K562 (cell line): ENCODE results near the gene GRB10. TPM values are rescaled to one million over a fixed set of nuclear protein-coding genes. Genes with fewer than 3 reads are reported as not detected.

Experiments used
- ATAC-seq: fragments of 200-7000 bp; cut with Tn5 transposase; 3 replicates; pipeline ENCODE4 v1.9.1; 2020; ENCODE audit warnings: moderate library complexity
- BruUV-seq: library from RNA; stranded (reverse); fragments of 400-500 nt; replicated peaks from 2 replicates; lab custom pipeline; 2021; lab: Mats Ljungman, UMichigan
- CTCF ChIA-PET: fragments of 300-600 bp; formaldehyde crosslinking; extraction: SDS; loops from one replicate; lab custom pipeline; 2021; ENCODE audit warnings: low intra/inter-chr PET ratio; lab: Yijun Ruan, JAX
- POLR2A ChIA-PET: fragments of 300-600, 350-650 bp; sonication (Branson Sonifier 250); formaldehyde crosslinking; extraction: SDS; loops from one replicate; lab custom pipeline; 2021; ENCODE audit warnings: antibody characterized with exemption, inconsistent platforms; lab: Yijun Ruan, JAX
- DNase-seq, 4 experiments: peaks; one replicate each; pipeline versions ENCODE4 v3.0.0 to v3.0.0-alpha.2; 2011 to 2018; ENCODE audit warnings: low spot score in 3 of 4, mixed read lengths in 3 of 4; ENCODE audit errors: extremely low read depth in 1 of 4
- FAIRE-seq: peaks from 2 replicates; lab custom pipeline; 2011; peaks lifted over from hg19 to GRCh38; lab: Jason Lieb, UNC
- H2AFZ ChIP-seq: 2 replicates; pipeline ENCODE4 v1.6.0; 2011; ENCODE audit warnings: low read depth, low read length, control low read depth, inconsistent platforms
- H3K27ac ChIP-seq: fragments of 200-600 bp; 3 replicates; pipeline ENCODE4 v1.8.0; 2011; ENCODE audit warnings: low read depth, mild to moderate bottlenecking, control low read depth, inconsistent platforms, low read length, moderate library complexity, mixed read lengths; ENCODE audit errors: extremely low read depth
- H3K27me3 ChIP-seq, 2 experiments: fragments of 300-600 bp in 1 of 2; 2 replicates in 1 of 2; 3 replicates in 1 of 2; pipeline versions ENCODE4 v1.6.0 to v1.8.0; 2011; ENCODE audit warnings: inconsistent platforms in 2 of 2, low read length in 2 of 2, mild to moderate bottlenecking in 1 of 2, mixed read lengths in 1 of 2, moderate library complexity in 1 of 2; ENCODE audit not compliant: control insufficient read depth in 2 of 2, insufficient read depth in 2 of 2
- H3K36me3 ChIP-seq: fragments of 300-600 bp; 3 replicates; pipeline ENCODE4 v1.8.0; 2011; ENCODE audit warnings: mild to moderate bottlenecking, low read length, inconsistent platforms; ENCODE audit not compliant: control insufficient read depth, insufficient read depth
- H3K4me1 ChIP-seq, 2 experiments: fragments of 200-600 bp in 1 of 2; replicated peaks in 1 of 2; 2 replicates in 1 of 2; 3 replicates in 1 of 2; pipeline versions ENCODE4 v1.5.1 to v1.8.0; 2011; ENCODE audit warnings: inconsistent platforms in 2 of 2, low read length in 2 of 2, mild to moderate bottlenecking in 1 of 2, mixed read lengths in 1 of 2, moderate library complexity in 1 of 2; ENCODE audit not compliant: control insufficient read depth in 2 of 2, insufficient read depth in 2 of 2
- H3K4me2 ChIP-seq: 2 replicates; pipeline ENCODE4 v1.6.1; 2011; ENCODE audit warnings: low read length, control low read depth, inconsistent platforms, mixed read lengths; ENCODE audit not compliant: insufficient read depth
- H3K4me3 ChIP-seq: fragments of 200-600 bp; sonication (generic), shearing (Covaris generic); 2 replicates; pipeline ENCODE4 v1.5.1; 2016; ENCODE audit warnings: control low read depth, inconsistent platforms
- H3K79me2 ChIP-seq: fragments of 200-600 bp; 3 replicates; pipeline ENCODE4 v1.8.0; 2011; ENCODE audit warnings: low read length, inconsistent platforms; ENCODE audit not compliant: control insufficient read depth, insufficient read depth
- H3K9ac ChIP-seq, 2 experiments: 2 replicates each; pipeline versions ENCODE4 v1.6.0 to v1.6.1; 2011; ENCODE audit warnings: low read depth in 2 of 2, low read length in 2 of 2, control low read depth in 1 of 2, inconsistent platforms in 1 of 2, mild to moderate bottlenecking in 1 of 2, mixed read lengths in 1 of 2; ENCODE audit not compliant: insufficient read depth in 1 of 2
- H3K9me1 ChIP-seq: one replicate; pipeline ENCODE4 v1.6.0; 2011; ENCODE audit warnings: inconsistent platforms, mild to moderate bottlenecking, low read length, moderate library complexity; ENCODE audit not compliant: control insufficient read depth, insufficient read depth
- H3K9me3 ChIP-seq: replicated peaks from 2 replicates; pipeline ENCODE4 v1.5.1; 2011; ENCODE audit warnings: low read depth, low read length, inconsistent platforms; ENCODE audit not compliant: control insufficient read depth, insufficient read depth
- H4K20me1 ChIP-seq: replicated peaks from 2 replicates; pipeline ENCODE4 v1.6.1; 2011; ENCODE audit warnings: low read length, inconsistent platforms, mixed read lengths; ENCODE audit not compliant: control insufficient read depth, insufficient read depth
- CBX1 ChIP-seq: sonication (generic); IDR thresholded peaks from 2 replicates; pipeline ENCODE4 v1.6.1; 2016; ENCODE audit warnings: antibody characterized with exemption, low read depth, mild to moderate bottlenecking
- E2F8 ChIP-seq: fragments of 450-650 bp; IDR thresholded peaks from 2 replicates; pipeline ENCODE4 v1.7.1; 2018; ENCODE audit warnings: mild to moderate bottlenecking, low read depth; ENCODE audit not compliant: partially characterized antibody
- POLR2AphosphoS5 ChIP-seq: IDR thresholded peaks from 2 replicates; pipeline ENCODE4 v1.6.1; 2011; ENCODE audit warnings: mild to moderate bottlenecking, low read depth, low read length, moderate library complexity; ENCODE audit not compliant: control insufficient read depth, insufficient read depth
- POLR2G ChIP-seq: fragments of 200-400 bp; formaldehyde crosslinking; IDR thresholded peaks from 2 replicates; pipeline ENCODE4 v1.6.1; 2017; ENCODE audit warnings: low read depth, mild to moderate bottlenecking, antibody characterized with exemption, low read length, moderate library complexity
- SMC3 ChIP-seq: conservative IDR thresholded peaks from 2 replicates; pipeline ENCODE4 v1.6.1; 2011; ENCODE audit warnings: low read depth, low read length, improper control_type of control experiment; ENCODE audit not compliant: insufficient read depth
- ZBTB33 ChIP-seq: sonication (generic); formaldehyde crosslinking; IDR thresholded peaks from 2 replicates; pipeline ENCODE4 v1.8.1; 2023; ENCODE audit warnings: mild to moderate bottlenecking, missing genetic modification reagents
- WGBS: fragments of 100-300 bp; shearing (Covaris generic); methylation state at CpG from one replicate; pipeline ENCODE4 v1.1.6; 2016; ENCODE audit warnings: low coverage, mixed read lengths; ENCODE audit not compliant: insufficient coverage; ENCODE audit errors: missing lambda C conversion rate; 5-methylcytosine and 5-hydroxymethylcytosine counted together
- in situ Hi-C: fragments of 300-500 bp; cut with MboI; formaldehyde crosslinking; loops from 4 replicates; pipeline ENCODE4 v1.15.0; 2018; ENCODE audit warnings: inconsistent platforms, mixed read lengths
- intact Hi-C: fragments of 100-400 bp; cut with micrococcal nuclease; formaldehyde crosslinking; loops from 2 replicates; pipeline ENCODE4 v1.14.2; 2022
- polyA plus RNA-seq, 8 experiments: library from polyadenylated mRNA; depleted of rRNA in 4 of 8; stranded (reverse) in 5 of 8; unstranded in 3 of 8; fragments of >200 nt; fragmentation: Nextera tagmentation in 2 of 8; fragmentation: Illumina TruSeq in 1 of 8; extraction: Ambion mirVana in 2 of 8; extraction: Trizol in 1 of 8; gene quantifications; 2 replicates each; pipeline versions ENCODE4 v1.2.1 to v1.2.3, GENCODE V29; 2011 to 2014; ENCODE audit warnings: inconsistent platforms in 1 of 8, missing spikeins in 1 of 8
- total RNA-seq, 7 experiments: library from RNA; depleted of rRNA in 6 of 7; stranded (reverse); fragments of >200 nt in 6 of 7; fragmentation: Illumina TruSeq in 2 of 7; extraction: Trizol in 2 of 7; gene quantifications; 2 replicates each; pipeline versions ENCODE4 v1.2.1 to v1.2.3, GENCODE V29; 2011 to 2021; ENCODE audit warnings: low replicate concordance in 1 of 7

GRB10 gene
- total and polyA plus RNA-seq, 9 of the 15 experiments (the other 6 are each of a cell fraction or from before 2014, with no cell fraction given): 8.9 to 88.5 (median 40.7) TPM

GRCh38 chr7:50591098-50591479 is 191.6 kb downstream of the GRB10 start:
- FAIRE-seq (no peak), DNase-seq (no peak), ATAC-seq (peak; percentile 28)
- TF ChIP-seq POLR2AphosphoS5 (peak; percentile 23; the same call in 1 of the 2 replicates), POLR2G (0 out of 2 replicates have a peak, but pooled peaks have one; percentile 6), CBX1 (no peak)
- no peaks in the 10 kb centered on the region; a peak in 2 of 5 replicates for H3K27me3 ChIP-seq
- H3K9me1 ChIP-seq: no peaks in the 10 kb centered on the region
- WGBS: 78% methylated on average over 5 of the region's 5 CpGs
- H4K20me1 ChIP-seq: no peaks in the 10 kb centered on the region; the same call in 1 of the 2 replicates
- H3K9ac ChIP-seq: no peak overlapping the region
- H2AFZ ChIP-seq: no peak overlapping the region
- no peak overlapping the region for H3K4me2 ChIP-seq
- H3K27ac ChIP-seq: no peak overlapping the region
- no TSS peak for BruUV-seq
- H3K4me1 ChIP-seq: no peaks in the 10 kb centered on the region
- peaks cover 28% of the 10 kb centered on the region for H3K36me3 ChIP-seq
- ChIA-PET CTCF (no interaction called here), POLR2A (no interaction called here)
- in situ Hi-C loops (no loop called here), intact Hi-C loops (no loop called here)
- no peak overlapping the region for H3K4me3 ChIP-seq
- H3K79me2 ChIP-seq: no peaks in the 10 kb centered on the region
- H3K9me3 ChIP-seq: no peaks in the 10 kb centered on the region

GRCh38 chr7:50590535-50590934 is 192.2 kb downstream of the GRB10 start:
- in situ Hi-C loops: no loop called here
- Histone ChIP-seq H3K9me1 (no peaks in the 10 kb centered on the region), H3K27ac (no peak overlapping the region), H3K4me2 (no peak overlapping the region), H3K79me2 (no peaks in the 10 kb centered on the region), H2AFZ (no peak overlapping the region), H4K20me1 (no peaks in the 10 kb centered on the region; the same call in 1 of the 2 replicates), H3K27me3 (no peaks in the 10 kb centered on the region; a peak in 2 of 5 replicates), H3K4me3 (no peak overlapping the region), H3K36me3 (peaks cover 24% of the 10 kb centered on the region; the same call in 2 of the 3 replicates), H3K9me3 (no peaks in the 10 kb centered on the region), H3K4me1 (no peaks in the 10 kb centered on the region), H3K9ac (no peak overlapping the region)
- CTCF ChIA-PET: no interaction called here
- FAIRE-seq: no peak
- intact Hi-C loops: no loop called here
- no peak for TF ChIP-seq SMC3
- TF ChIP-seq ZBTB33 (CRISPR knock-in tag): 0 out of 2 replicates have a peak, but pooled peaks have one; percentile 13
- TF ChIP-seq E2F8: no peak
- WGBS: 93% methylated on average over 7 of the region's 13 CpGs
- DNase-seq: no peak
- POLR2A ChIA-PET: no interaction called here
- BruUV-seq: no TSS peak
- ATAC-seq: no peak
